Loucy (cell line): ENCODE measurements around the gene CBX4.

Source experiments
- H2AFZ ChIP-seq: fragments of 200-600 bp; sonication (generic); 2 replicates; pipeline ENCODE4 v1.6.0; 2016; ENCODE audit warnings: antibody characterized with exemption, mild to moderate bottlenecking, low read length, moderate library complexity
- H3F3A ChIP-seq: fragments of 200-600 bp; 2 replicates; pipeline ENCODE4 v1.6.0; 2016; ENCODE audit warnings: antibody characterized with exemption, low read depth, mild to moderate bottlenecking
- H3K27me3 ChIP-seq: fragments of 200-600 bp; sonication (generic); 2 replicates; pipeline ENCODE4 v1.6.1; 2014; ENCODE audit warnings: low read length, mild to moderate bottlenecking; ENCODE audit not compliant: insufficient read depth, poor library complexity, severe bottlenecking
- H3K36me3 ChIP-seq: fragments of 200-600 bp; sonication (generic); 2 replicates; pipeline ENCODE4 v1.6.1; 2016; ENCODE audit warnings: low read length; ENCODE audit not compliant: insufficient read depth
- H3K4me1 ChIP-seq: fragments of 200-600 bp; sonication (generic); 2 replicates; pipeline ENCODE4 v1.5.1; 2014; ENCODE audit warnings: low read length, mild to moderate bottlenecking; ENCODE audit not compliant: insufficient read depth, poor library complexity, severe bottlenecking
- H3K4me2 ChIP-seq: fragments of 200-600 bp; sonication (generic); 2 replicates; pipeline ENCODE4 v1.6.0; 2014; ENCODE audit warnings: antibody characterized with exemption, low read length, low read depth, mild to moderate bottlenecking; ENCODE audit not compliant: poor library complexity, severe bottlenecking
- H3K4me3 ChIP-seq: fragments of 200-600 bp; sonication (generic); 2 replicates; pipeline ENCODE4 v1.5.1; 2014; ENCODE audit warnings: low read length, mild to moderate bottlenecking, mixed read lengths; ENCODE audit not compliant: poor library complexity, severe bottlenecking
- H3K79me2 ChIP-seq: fragments of 200-600 bp; sonication (generic); 2 replicates; pipeline ENCODE4 v1.6.1; 2014; ENCODE audit warnings: low read length; ENCODE audit not compliant: insufficient read depth
- H3K9ac ChIP-seq: fragments of 200-600 bp; sonication (generic); 2 replicates; pipeline ENCODE4 v1.6.0; 2014; ENCODE audit warnings: mild to moderate bottlenecking, low read depth, low read length, moderate library complexity; ENCODE audit not compliant: poor library complexity, severe bottlenecking
- H3K9me2 ChIP-seq: fragments of 200-600 bp; sonication (generic); replicated peaks from 2 replicates; pipeline ENCODE4 v1.6.1; 2016; ENCODE audit warnings: low read depth, low read length, mixed read lengths
- H3K9me3 ChIP-seq: fragments of 200-600 bp; sonication (generic); 2 replicates; pipeline ENCODE4 v1.6.1; 2014; ENCODE audit warnings: mild to moderate bottlenecking, antibody characterized with exemption, low read length, low read depth; ENCODE audit not compliant: insufficient read depth
- H4K20me1 ChIP-seq: fragments of 200-600 bp; sonication (generic); 2 replicates; pipeline ENCODE4 v1.6.0; 2014; ENCODE audit warnings: antibody characterized with exemption, low read length, mild to moderate bottlenecking; ENCODE audit not compliant: insufficient read depth, poor library complexity, severe bottlenecking
- EZH2phosphoT487 ChIP-seq: fragments of 200-600 bp; IDR thresholded peaks from 2 replicates; pipeline ENCODE4 v1.6.1; 2018; ENCODE audit warnings: antibody characterized with exemption, mild to moderate bottlenecking, moderate library complexity, borderline replicate concordance
- TF ChIP-seq, protein P1 (sequence below): fragments of 200-600 bp; sonication (generic); conservative IDR thresholded peaks from 2 replicates; pipeline ENCODE4 v1.5.1; 2014; ENCODE audit warnings: mild to moderate bottlenecking, antibody characterized with exemption, low read length

CBX4 gene

GRCh38 chr17:79859676-79860615, 20.7 kb upstream of the CBX4 start:
- no peak overlapping the region for H3K4me2 ChIP-seq

DNA sequence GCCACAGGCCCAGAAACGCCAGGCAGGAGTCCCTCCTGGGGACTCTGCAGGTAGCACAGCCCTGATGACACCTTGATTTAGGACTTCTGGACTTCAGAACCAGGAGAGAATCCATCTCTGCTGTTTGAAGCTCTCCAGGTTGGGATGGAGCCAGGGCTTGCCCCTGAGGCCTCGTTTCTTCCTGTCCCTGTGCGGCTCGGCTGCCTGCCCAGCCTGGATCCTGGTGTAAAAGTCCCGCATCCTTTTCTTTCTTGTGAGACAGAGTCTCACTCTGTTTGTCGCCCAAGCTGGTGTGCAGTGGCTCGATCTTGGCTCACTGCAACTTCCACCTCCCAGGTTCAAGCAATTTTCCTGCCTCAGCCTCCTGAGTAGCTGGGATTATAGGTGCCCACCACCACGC, 17.9 kb upstream of the CBX4 start:
- Histone ChIP-seq H3K4me1 (peaks cover 3% of the 10 kb centered on the region), H3K36me3 (no peaks in the 10 kb centered on the region), H2AFZ (no peak overlapping the region), H3F3A (no peaks in the 10 kb centered on the region), H3K9me2 (no peaks in the 10 kb centered on the region), H4K20me1 (no peaks in the 10 kb centered on the region), H3K4me2 (no peak overlapping the region), H3K9me3 (no peaks in the 10 kb centered on the region), H3K4me3 (no peak overlapping the region), H3K9ac (no peak overlapping the region), H3K27me3 (no peaks in the 10 kb centered on the region), H3K79me2 (no peaks in the 10 kb centered on the region)
- TF ChIP-seq, protein P1, sequence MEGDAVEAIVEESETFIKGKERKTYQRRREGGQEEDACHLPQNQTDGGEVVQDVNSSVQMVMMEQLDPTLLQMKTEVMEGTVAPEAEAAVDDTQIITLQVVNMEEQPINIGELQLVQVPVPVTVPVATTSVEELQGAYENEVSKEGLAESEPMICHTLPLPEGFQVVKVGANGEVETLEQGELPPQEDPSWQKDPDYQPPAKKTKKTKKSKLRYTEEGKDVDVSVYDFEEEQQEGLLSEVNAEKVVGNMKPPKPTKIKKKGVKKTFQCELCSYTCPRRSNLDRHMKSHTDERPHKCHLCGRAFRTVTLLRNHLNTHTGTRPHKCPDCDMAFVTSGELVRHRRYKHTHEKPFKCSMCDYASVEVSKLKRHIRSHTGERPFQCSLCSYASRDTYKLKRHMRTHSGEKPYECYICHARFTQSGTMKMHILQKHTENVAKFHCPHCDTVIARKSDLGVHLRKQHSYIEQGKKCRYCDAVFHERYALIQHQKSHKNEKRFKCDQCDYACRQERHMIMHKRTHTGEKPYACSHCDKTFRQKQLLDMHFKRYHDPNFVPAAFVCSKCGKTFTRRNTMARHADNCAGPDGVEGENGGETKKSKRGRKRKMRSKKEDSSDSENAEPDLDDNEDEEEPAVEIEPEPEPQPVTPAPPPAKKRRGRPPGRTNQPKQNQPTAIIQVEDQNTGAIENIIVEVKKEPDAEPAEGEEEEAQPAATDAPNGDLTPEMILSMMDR = no peak
- TF ChIP-seq EZH2phosphoT487 = no peak

More at GRCh38 chr17:79859676-79860615, 20.7 kb upstream of the CBX4 start:
- H3F3A ChIP-seq = no peaks in the 10 kb centered on the region
- no peaks in the 10 kb centered on the region for H3K27me3 ChIP-seq
- H3K4me1 ChIP-seq = no peaks in the 10 kb centered on the region
- no peak overlapping the region for H3K9ac ChIP-seq
- no peaks in the 10 kb centered on the region for H4K20me1 ChIP-seq
- TF ChIP-seq, protein P1 = no peak
- no peak for TF ChIP-seq EZH2phosphoT487
- no peaks in the 10 kb centered on the region for H3K9me3 ChIP-seq
- H2AFZ ChIP-seq = no peak overlapping the region
- no peaks in the 10 kb centered on the region for H3K36me3 ChIP-seq
- no peaks in the 10 kb centered on the region for H3K79me2 ChIP-seq
- H3K9me2 ChIP-seq = no peaks in the 10 kb centered on the region
- no peak overlapping the region for H3K4me3 ChIP-seq

- Histone ChIP-seq H3K79me2 (no peaks in the 10 kb centered on the region), H3K27me3 (no peaks in the 10 kb centered on the region), H3K9me3 (no peaks in the 10 kb centered on the region), H3K4me3 (no peak overlapping the region), H3F3A (no peaks in the 10 kb centered on the region), H3K4me1 (peaks cover 3% of the 10 kb centered on the region), H3K4me2 (no peak overlapping the region), H3K9ac (no peak overlapping the region), H3K9me2 (no peaks in the 10 kb centered on the region), H4K20me1 (no peaks in the 10 kb centered on the region), H2AFZ (no peak overlapping the region), H3K36me3 (no peaks in the 10 kb centered on the region)
- TF ChIP-seq EZH2phosphoT487 = no peak
- TF ChIP-seq, protein P1 = no peak
Measured at GRCh38 chr17:79855331-79856124, 16.3 kb upstream of the CBX4 start.
